Measurements from ENCODE around the gene CES2.

DNA sequence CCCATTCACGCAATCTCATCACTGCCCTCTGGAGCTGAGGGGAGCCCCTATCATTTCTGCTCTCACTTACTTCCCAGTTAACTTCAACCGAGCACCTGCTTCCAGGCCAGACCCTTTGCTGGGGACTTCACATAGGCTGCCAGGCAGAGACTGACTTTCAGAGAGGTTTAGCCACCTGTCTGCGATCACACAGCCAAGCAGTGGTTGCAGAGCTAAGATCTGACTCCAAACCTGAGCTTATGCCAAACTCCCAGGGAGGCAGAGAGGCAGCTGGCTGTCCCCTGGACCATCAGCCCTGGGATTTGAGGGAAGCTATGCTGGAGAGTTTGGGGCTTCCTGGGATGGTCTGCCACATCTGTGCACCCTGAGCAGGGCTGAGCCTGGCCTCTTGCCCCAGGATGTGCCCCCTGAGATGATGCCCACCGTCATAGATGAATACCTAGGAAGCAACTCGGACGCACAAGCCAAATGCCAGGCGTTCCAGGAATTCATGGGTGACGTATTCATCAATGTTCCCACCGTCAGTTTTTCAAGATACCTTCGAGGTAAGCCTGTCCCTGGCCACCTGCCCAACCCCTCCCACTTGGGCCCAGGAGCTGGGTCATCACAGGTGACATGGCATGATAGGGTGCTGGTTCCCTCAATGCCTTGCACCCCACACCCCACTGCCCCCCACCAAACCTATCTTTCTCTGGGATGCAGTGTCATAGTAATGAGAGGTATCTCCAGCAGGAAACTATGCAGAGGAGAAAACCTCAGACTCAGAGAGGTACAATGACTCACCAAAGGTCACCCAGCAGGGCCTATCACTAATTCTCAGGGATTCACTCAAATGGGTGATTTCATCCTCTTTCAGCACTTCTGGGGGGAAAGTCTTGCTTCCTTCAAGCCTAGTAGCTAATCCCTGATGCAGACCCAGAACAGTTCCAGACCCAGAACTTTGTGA lies 35.7 kb downstream of the CES2 start:
- TF ChIP-seq TOX (CRISPR knock-in tag; IDR thresholded peaks at IDR 0.05; ENCODE audit: borderline replicate concordance) (no peak), PPARA (CRISPR knock-in tag; IDR thresholded peaks at IDR 0.05; ENCODE audit: borderline replicate concordance) (no peak), ZFP3 (CRISPR knock-in tag; IDR thresholded peaks at IDR 0.05) (no peak), ARNTL (CRISPR knock-in tag; IDR thresholded peaks at IDR 0.05; ENCODE audit: borderline replicate concordance, low read depth) (no peak), ZNF70 (CRISPR knock-in tag; IDR thresholded peaks at IDR 0.05) (no peak), GLIS3 (CRISPR knock-in tag; IDR thresholded peaks at IDR 0.05) (no peak), TCF4 (CRISPR knock-in tag; IDR thresholded peaks at IDR 0.05; ENCODE audit: borderline replicate concordance) (no peak), CSDC2 (CRISPR knock-in tag; IDR thresholded peaks at IDR 0.05) (no peak), ESRRG (CRISPR knock-in tag; IDR thresholded peaks at IDR 0.05) (no peak), BACH2 (CRISPR knock-in tag; IDR thresholded peaks at IDR 0.05; ENCODE audit: borderline replicate concordance) (no peak)
- TF ChIP-seq, protein P1, sequence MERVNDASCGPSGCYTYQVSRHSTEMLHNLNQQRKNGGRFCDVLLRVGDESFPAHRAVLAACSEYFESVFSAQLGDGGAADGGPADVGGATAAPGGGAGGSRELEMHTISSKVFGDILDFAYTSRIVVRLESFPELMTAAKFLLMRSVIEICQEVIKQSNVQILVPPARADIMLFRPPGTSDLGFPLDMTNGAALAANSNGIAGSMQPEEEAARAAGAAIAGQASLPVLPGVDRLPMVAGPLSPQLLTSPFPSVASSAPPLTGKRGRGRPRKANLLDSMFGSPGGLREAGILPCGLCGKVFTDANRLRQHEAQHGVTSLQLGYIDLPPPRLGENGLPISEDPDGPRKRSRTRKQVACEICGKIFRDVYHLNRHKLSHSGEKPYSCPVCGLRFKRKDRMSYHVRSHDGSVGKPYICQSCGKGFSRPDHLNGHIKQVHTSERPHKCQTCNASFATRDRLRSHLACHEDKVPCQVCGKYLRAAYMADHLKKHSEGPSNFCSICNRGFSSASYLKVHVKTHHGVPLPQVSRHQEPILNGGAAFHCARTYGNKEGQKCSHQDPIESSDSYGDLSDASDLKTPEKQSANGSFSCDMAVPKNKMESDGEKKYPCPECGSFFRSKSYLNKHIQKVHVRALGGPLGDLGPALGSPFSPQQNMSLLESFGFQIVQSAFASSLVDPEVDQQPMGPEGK (CRISPR knock-in tag; IDR thresholded peaks at IDR 0.05; ENCODE audit: borderline replicate concordance) = no peak

Data from SK-N-SH treated with all-trans-retinoic acid at 6 μM for 48 hours (cell line).